Measurements from ENCODE around the gene TRMT112. TPM values are rescaled to one million over a fixed set of nuclear protein-coding genes. Genes with fewer than 3 reads are reported as not detected.

The TRMT112 gene
- total RNA-seq, 1 experiment from 2014 or later: 328 TPM

GRCh38 chr11:64296236-64296635, 21.1 kb downstream of the TRMT112 start:
- no peaks in the 10 kb centered on the region for H3K27me3 ChIP-seq (ENCODE audit: insufficient read depth, low read length)
- CTCF ChIA-PET: interaction anchor here (1.1 kb wide), 1 partner anchor 8 kb away, joined by 3 read pairs; no protein-coding TSS in a partner anchor
- no peaks in the 10 kb centered on the region for H3K36me3 ChIP-seq (ENCODE audit: control insufficient read depth in 1 of 2, insufficient read depth in 2 of 2, low read length in 2 of 2)
- H4K20me1 ChIP-seq (ENCODE audit: insufficient read depth): no peaks in the 10 kb centered on the region
- RAD21 ChIA-PET (ENCODE audit: low non-redundant PET in 1 of 2, low total read pairs in 2 of 2, uncharacterized antibody in 2 of 2, unreplicated experiment in 2 of 2): no interaction called here
- no peak overlapping the region for H3K27ac ChIP-seq (ENCODE audit: low read depth, low read length)
- no TSS peak for BruUV-seq (replicated peaks)
- H3K4me3 ChIP-seq (replicated peaks in 1 of 2; ENCODE audit: low read depth in 1 of 2, low read length in 2 of 2): no peak overlapping the region
- no peak overlapping the region for H2AFZ ChIP-seq (ENCODE audit: low read depth, low read length, poor library complexity, severe bottlenecking)
- intact Hi-C loops (cut with micrococcal nuclease): no loop called here
- peak overlapping the region; percentile 17; the same call in 1 of the 2 replicates for H3K4me2 ChIP-seq (ENCODE audit: low read length)
- no peaks in the 10 kb centered on the region for H3K9me2 ChIP-seq (ENCODE audit: insufficient read depth)
- ATAC-seq: no peak
- POLR2A ChIA-PET: no interaction called here
- H3K79me2 ChIP-seq (ENCODE audit: insufficient read depth, low read length): no peaks in the 10 kb centered on the region
- no peak overlapping the region for H3K9ac ChIP-seq (ENCODE audit: low read length)
- TF ChIP-seq ZNF274 (IDR thresholded peaks at IDR 0.05; ENCODE audit: low read depth, low read length) (no peak), SRF (IDR thresholded peaks at IDR 0.05; ENCODE audit: low read depth) (no peak), ATF3 (IDR thresholded peaks at IDR 0.05) (no peak), MAX (IDR thresholded peaks at IDR 0.05) (no peak), POLR2A (IDR thresholded peaks at IDR 0.05; ENCODE audit: borderline replicate concordance, extremely low read depth, insufficient read depth, insufficient read length) (no peak), FOSL1 (IDR thresholded peaks at IDR 0.05; ENCODE audit: low read depth) (no peak), ZFX (IDR thresholded peaks at IDR 0.05) (no peak), SP1 (IDR thresholded peaks at IDR 0.05; ENCODE audit: low read depth) (no peak), CEBPB (IDR thresholded peaks at IDR 0.05; ENCODE audit: low read depth) (no peak), POLR2AphosphoS5 (IDR thresholded peaks at IDR 0.05; ENCODE audit: low read depth, low read length) (no peak), REST (IDR thresholded peaks at IDR 0.05; ENCODE audit: low read depth) (no peak), CBX3 (IDR thresholded peaks at IDR 0.05; ENCODE audit: low read depth) (no peak), EZH2phosphoT487 (IDR thresholded peaks at IDR 0.05; ENCODE audit: borderline replicate concordance) (no peak), ELF1 (IDR thresholded peaks at IDR 0.05; ENCODE audit: borderline replicate concordance, low read depth) (no peak)
- DNase-seq (ENCODE audit: low read depth, low spot score): no peak
- no peaks in the 10 kb centered on the region for H3K9me3 ChIP-seq (ENCODE audit: control insufficient read depth in 1 of 2, insufficient read depth in 1 of 2, low read depth in 1 of 2, low read length in 2 of 2)
- H3K4me1 ChIP-seq (ENCODE audit: control insufficient read depth in 1 of 2, insufficient read depth in 2 of 2, low read length in 2 of 2): peaks cover 0 to 18% of the 10 kb centered on the region in 2 experiments; a peak in 2 of 4 replicates

All from HCT116 (cell line).